Cardiac muscle cell (in vitro differentiated cells and primary cell): ENCODE data around the gene KCTD1. TPM values are rescaled to one million over a fixed set of nuclear protein-coding genes. Genes with fewer than 3 reads are reported as not detected.

Experiments used
- DNase-seq, 2 donors: peaks; one replicate each; pipeline versions ENCODE4 v3.0.0 to v3.0.0-alpha.2; 2010 to 2017; ENCODE audit warnings: low read depth in 1 of 2, low spot score in 1 of 2
- H3K27ac ChIP-seq: fragments of 200-600 bp; sonication (generic); 2 replicates; pipeline ENCODE4 v1.5.1; 2016
- H3K27me3 ChIP-seq: fragments of 200-600 bp; sonication (generic); 2 replicates; pipeline ENCODE4 v1.6.0; 2016; ENCODE audit warnings: control low read depth
- H3K36me3 ChIP-seq: fragments of 200-600 bp; sonication (generic); 2 replicates; pipeline ENCODE4 v1.5.1; 2016; ENCODE audit warnings: control low read depth
- H3K4me1 ChIP-seq: fragments of 200-600 bp; sonication (generic); 2 replicates; pipeline ENCODE4 v1.8.1; 2017; ENCODE audit warnings: low read depth, mild to moderate bottlenecking, mixed run types
- H3K4me3 ChIP-seq: fragments of 200-600 bp; sonication (generic); 2 replicates; pipeline ENCODE4 v1.5.1; 2016; ENCODE audit warnings: mild to moderate bottlenecking
- H3K9me3 ChIP-seq: fragments of 200-600 bp; sonication (generic); 2 replicates; pipeline ENCODE4 v1.5.1; 2017; ENCODE audit warnings: low read depth, mild to moderate bottlenecking, control low read depth
- CTCF ChIP-seq: IDR thresholded peaks from 2 replicates; pipeline ENCODE4 v1.5.1; 2012; ENCODE audit warnings: low read depth, mild to moderate bottlenecking, low read length
- polyA plus RNA-seq: library from polyadenylated mRNA; unstranded; fragments of >200 nt; fragmentation: Nextera tagmentation; extraction: Ambion mirVana; gene quantifications from 2 replicates; pipeline ENCODE4 v1.2.1, GENCODE V29; 2016
- total RNA-seq: library from RNA; depleted of rRNA; stranded (reverse); fragments of >200 nt; gene quantifications from 2 replicates; pipeline ENCODE4 v1.2.3, GENCODE V29; 2016

KCTD1 gene
- total and polyA plus RNA-seq, 2 experiments from 2014 or later: 3.9 to 23.1 TPM

DNA sequence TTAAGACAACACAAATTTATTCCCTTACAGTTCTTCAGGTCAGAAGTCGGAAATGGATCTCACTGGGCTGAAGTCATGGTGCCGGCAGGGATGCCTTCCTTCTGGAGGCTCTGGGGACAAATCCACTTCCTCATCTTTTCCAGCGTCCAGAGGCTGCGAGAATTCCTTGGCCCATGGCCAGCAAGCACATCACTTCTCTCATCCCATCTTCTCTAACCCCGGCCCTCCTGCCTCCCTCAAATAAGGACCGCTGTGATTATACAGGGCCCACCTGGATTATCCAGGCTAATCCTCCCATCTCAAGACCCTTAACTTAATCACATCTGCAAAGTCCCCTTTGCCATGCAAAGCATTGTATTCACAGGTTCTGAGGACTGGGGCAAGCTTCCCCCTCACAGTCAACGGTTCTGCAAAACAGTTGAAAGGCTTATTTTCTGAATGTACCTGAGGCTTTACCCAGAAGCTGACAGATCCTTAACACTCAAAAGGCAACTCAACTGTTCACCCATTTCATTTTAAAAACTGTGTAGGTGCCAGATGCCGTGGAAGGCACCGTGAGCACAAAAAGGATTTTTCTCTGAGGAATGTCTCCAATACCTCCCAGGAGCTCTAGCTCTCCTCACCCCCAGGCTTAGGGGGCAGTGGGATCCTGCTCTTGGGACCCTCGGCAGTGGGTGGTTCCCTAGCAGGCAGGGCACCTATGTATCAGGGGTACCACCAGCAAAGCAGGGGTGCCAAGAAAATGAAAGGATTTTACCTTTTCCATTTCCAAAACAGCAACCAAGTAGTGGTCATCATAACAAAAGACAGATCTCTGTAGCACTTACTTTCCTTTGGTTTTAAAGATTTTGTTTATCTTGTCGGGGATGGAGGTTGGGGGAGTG is 84.0 kb downstream of the KCTD1 start:
- DNase-seq: no peak
- H3K9me3 ChIP-seq: no peaks in the 10 kb centered on the region
- H3K36me3 ChIP-seq: no peaks in the 10 kb centered on the region
- TF ChIP-seq CTCF: no peak
- no peaks in the 10 kb centered on the region for H3K27me3 ChIP-seq
- H3K27ac ChIP-seq: no peak overlapping the region
- H3K4me1 ChIP-seq: peaks cover 6% of the 10 kb centered on the region
- no peak overlapping the region for H3K4me3 ChIP-seq

- DNase-seq: no peak
- H3K27ac ChIP-seq: no peak overlapping the region
- no peaks in the 10 kb centered on the region for H3K9me3 ChIP-seq
- H3K36me3 ChIP-seq: no peaks in the 10 kb centered on the region
- no peaks in the 10 kb centered on the region for H3K27me3 ChIP-seq
- no peak overlapping the region for H3K4me3 ChIP-seq
- TF ChIP-seq CTCF: no peak
- H3K4me1 ChIP-seq: peaks cover 5% of the 10 kb centered on the region
These were observed 86.0 kb downstream of the KCTD1 start for GRCh38 chr18:26462355-26462754.

DNA sequence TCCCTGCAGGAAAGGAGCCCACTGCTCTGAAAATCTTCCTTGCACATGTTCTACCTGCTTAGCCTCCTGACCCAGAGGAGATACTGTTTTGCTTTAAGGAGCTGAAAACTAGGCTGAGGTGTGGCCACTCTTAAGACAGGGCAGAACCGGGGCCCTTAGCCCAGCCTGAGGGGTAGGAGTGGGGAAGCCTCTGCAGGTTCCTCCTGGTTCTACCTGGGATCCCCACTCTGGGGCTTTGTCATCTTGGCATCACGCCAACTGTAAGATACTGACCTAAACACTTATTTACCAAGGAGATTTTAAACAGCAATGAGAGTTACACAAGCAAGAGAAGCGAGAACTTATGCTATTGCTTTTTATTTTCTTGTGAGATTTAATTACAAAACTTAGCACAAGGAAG is 86.9 kb downstream of the KCTD1 start:
- no peak overlapping the region for H3K27ac ChIP-seq
- H3K4me3 ChIP-seq: no peak overlapping the region
- TF ChIP-seq CTCF: no peak
- no peaks in the 10 kb centered on the region for H3K9me3 ChIP-seq
- H3K27me3 ChIP-seq: no peaks in the 10 kb centered on the region
- DNase-seq: no peak
- H3K4me1 ChIP-seq: peaks cover 5% of the 10 kb centered on the region
- no peaks in the 10 kb centered on the region for H3K36me3 ChIP-seq

DNA sequence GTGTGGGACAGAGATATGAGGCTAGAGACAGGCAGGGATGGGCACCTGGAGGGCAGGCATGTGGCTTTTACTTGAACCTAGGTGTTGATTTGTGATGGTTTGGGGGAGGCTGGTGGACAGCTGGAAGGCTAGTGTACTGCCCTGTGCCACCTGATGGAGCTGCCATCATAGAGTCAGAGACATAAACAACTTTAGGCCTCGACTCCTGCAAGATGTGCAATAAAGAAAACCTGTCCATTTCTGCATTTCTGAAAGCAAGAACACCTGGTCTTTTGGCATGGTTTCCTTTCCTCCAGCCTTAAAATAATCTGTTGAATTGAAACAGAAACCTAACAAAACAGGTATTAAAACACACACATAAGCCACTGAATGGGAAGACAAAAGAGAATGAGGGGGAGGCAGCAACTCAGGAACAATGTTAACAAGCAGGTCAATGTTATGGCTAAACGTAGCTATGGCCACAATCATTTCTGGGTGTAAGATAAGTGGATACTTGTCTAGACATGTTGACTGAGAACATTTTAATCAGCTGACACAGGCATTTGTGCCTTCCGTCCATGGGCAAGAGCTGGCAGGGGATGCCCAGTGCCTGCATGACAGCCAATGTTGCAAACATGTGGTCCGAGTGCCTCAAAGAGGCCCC is 87.8 kb downstream of the KCTD1 start:
- Histone ChIP-seq H3K4me1 (peaks cover 5% of the 10 kb centered on the region), H3K9me3 (no peaks in the 10 kb centered on the region), H3K27me3 (no peaks in the 10 kb centered on the region), H3K27ac (no peak overlapping the region), H3K4me3 (no peak overlapping the region), H3K36me3 (no peaks in the 10 kb centered on the region)
- peak; percentile 44 to 78 for DNase-seq
- no peak for TF ChIP-seq CTCF

DNA sequence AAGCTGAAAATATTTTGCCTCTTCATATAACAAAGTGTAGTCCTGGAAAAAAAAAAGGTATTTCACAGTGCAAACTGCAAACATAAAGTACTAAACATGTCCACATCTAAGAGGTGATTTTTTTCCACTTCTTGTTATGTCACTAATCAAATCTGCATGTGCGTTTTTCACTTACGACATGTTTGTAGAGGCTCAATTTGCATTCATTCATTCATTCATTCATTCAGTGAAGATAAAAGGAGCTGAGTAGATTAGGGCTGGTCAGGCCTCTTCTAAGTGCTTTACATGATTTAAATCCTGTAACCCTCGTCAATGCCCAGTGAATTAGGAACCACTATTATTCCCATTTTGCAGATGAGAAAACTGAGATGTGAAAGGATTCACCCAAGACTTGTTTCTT is 88.5 kb downstream of the KCTD1 start:
- Histone ChIP-seq H3K27ac (no peak overlapping the region), H3K36me3 (no peaks in the 10 kb centered on the region), H3K4me3 (no peak overlapping the region), H3K4me1 (peaks cover 5% of the 10 kb centered on the region), H3K27me3 (no peaks in the 10 kb centered on the region), H3K9me3 (no peaks in the 10 kb centered on the region)
- no peak for DNase-seq
- no peak for TF ChIP-seq CTCF
